ENCODE results near the gene POFUT2.

Gene POFUT2

DNA sequence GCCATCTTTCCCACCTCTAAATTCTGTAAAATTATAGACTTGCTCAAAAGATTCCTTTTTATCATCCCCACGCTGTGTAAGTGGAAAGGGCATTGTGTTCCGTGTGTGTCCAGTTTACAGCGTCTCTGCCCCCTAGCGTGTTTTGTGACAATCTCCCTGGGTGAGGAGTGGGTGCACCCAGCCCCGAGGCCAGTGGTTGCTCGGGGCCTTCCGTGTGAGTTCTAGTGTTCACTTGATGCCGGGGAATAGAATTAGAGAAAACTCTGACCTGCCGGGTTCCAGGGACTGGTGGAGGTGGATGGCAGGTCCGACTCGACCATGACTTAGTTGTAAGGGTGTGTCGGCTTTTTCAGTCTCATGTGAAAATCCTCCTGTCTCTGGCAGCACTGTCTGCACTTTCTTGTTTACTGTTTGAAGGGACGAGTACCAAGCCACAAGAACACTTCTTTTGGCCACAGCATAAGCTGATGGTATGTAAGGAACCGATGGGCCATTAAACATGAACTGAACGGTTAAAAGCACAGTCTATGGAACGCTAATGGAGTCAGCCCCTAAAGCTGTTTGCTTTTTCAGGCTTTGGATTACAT lies 61.9 kb downstream of the POFUT2 start:
- TF ChIP-seq GATA2 (IDR thresholded peaks at IDR 0.05; ENCODE audit: low read depth, low read length) (no peak), GATA3 (IDR thresholded peaks at IDR 0.05; ENCODE audit: low read depth, low read length) (no peak)

DNA sequence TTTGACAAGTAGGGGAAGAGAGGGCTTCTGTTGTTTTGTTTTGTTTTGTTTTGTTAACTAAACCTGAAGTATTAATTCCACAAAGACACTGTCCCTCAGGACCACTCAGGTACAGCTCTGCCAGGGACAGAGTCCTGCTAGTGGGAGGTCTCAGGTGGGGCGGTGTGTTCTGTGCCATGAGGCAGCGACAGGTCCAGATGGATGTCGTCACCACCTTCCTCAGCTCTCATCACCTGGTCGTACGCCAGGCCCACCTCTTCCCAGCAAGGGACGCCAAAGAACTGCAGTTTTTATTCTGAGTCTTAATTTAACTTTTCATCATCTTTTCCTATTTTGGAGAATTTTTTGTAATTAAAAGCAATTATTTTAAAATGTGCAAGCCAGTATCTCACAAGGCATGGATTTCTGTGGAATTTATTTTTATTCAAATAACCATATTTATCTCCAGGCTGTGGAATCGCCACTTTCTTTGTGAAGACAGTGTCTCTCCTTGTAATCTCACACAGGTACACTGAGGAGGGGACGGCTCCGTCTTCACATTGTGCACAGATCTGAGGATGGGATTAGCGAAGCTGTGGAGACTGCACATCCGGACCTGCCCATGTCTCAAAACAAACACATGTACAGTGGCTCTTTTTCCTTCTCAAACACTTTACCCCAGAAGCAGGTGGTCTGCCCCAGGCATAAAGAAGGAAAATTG lies 62.5 kb downstream of the POFUT2 start:
- TF ChIP-seq GATA2 (IDR thresholded peaks at IDR 0.05; ENCODE audit: low read depth, low read length) = no peak
- no peak for TF ChIP-seq GATA3 (IDR thresholded peaks at IDR 0.05; ENCODE audit: low read depth, low read length)

GRCh38 chr21:45224189-45224938 lies 63.3 kb downstream of the POFUT2 start:
- TF ChIP-seq GATA3 (IDR thresholded peaks at IDR 0.05; ENCODE audit: low read depth, low read length) = no peak
- no peak for TF ChIP-seq GATA2 (IDR thresholded peaks at IDR 0.05; ENCODE audit: low read depth, low read length)

GRCh38 chr21:45223236-45224185 lies 64.2 kb downstream of the POFUT2 start:
- TF ChIP-seq GATA2 (IDR thresholded peaks at IDR 0.05; ENCODE audit: low read depth, low read length) (no peak), GATA3 (IDR thresholded peaks at IDR 0.05; ENCODE audit: low read depth, low read length) (no peak)

DNA sequence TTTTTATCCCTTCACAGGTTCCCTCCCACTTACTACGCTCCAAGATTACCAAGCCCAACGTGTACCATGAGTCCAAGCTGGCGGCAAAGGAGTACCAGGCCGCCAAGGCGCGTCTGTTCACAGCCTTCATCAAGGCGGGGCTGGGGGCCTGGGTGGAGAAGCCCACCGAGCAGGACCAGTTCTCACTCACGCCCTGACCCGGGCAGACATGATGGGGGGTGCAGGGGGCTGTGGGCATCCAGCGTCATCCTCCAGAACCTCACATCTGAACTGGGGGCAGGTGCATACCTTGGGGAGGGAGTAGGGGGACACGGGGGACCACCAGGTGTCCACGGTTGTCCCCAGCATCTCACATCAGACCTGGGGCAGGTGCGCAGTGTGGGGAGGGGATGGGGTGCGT lies 65.7 kb downstream of the POFUT2 start:
- TF ChIP-seq GATA3 (IDR thresholded peaks at IDR 0.05; ENCODE audit: low read depth, low read length) (no peak), GATA2 (IDR thresholded peaks at IDR 0.05; ENCODE audit: low read depth, low read length) (no peak)

GRCh38 chr21:45220714-45221490 lies 66.8 kb downstream of the POFUT2 start:
- TF ChIP-seq GATA2 (IDR thresholded peaks at IDR 0.05; ENCODE audit: low read depth, low read length) = no peak
- TF ChIP-seq GATA3 (IDR thresholded peaks at IDR 0.05; ENCODE audit: low read depth, low read length) = no peak

GRCh38 chr21:45220071-45220481 lies 67.6 kb downstream of the POFUT2 start:
- no peak for TF ChIP-seq GATA3 (IDR thresholded peaks at IDR 0.05; ENCODE audit: low read depth, low read length)
- no peak for TF ChIP-seq GATA2 (IDR thresholded peaks at IDR 0.05; ENCODE audit: low read depth, low read length)

DNA sequence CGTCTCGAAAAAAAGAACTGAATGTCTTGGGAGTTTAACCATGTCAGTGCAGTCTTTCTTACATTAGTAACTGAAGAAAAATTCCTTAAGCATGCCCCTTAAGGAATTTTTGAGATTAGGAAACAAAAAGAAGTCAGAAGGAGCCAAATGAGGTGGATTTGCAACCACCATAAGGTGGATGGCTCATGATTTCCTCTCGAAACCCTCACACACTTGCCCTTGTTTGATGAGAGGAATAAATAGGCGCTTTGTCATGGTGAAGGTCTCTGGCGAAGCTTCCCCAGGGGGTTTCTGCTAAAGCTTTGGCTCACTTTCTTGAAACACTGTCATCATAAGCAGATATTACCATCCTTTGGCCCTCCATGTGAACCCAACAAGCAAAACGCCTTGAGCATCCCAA lies 68.2 kb downstream of the POFUT2 start:
- TF ChIP-seq GATA2 (IDR thresholded peaks at IDR 0.05; ENCODE audit: low read depth, low read length) (no peak), GATA3 (IDR thresholded peaks at IDR 0.05; ENCODE audit: low read depth, low read length) (no peak)

DNA sequence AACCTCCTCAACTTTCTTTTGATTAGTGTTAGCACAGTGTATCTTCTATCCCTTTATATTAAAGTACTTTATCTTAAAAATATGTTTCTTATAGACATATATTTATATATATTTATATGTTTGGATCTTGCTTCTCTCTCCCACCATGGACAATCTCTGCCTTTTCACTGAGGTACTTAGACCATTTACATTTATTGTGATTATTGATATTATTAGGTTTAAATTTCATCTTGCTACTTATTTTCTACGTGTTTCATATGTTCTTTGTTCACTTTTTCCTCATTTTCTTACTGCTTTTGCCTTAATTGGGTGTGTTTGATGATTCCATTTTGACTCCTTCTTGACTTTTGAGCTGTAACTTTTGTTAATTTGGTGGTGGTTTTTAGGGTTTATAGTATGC lies 70.7 kb downstream of the POFUT2 start:
- no peak for TF ChIP-seq GATA3 (IDR thresholded peaks at IDR 0.05; ENCODE audit: low read depth, low read length)
- no peak for TF ChIP-seq GATA2 (IDR thresholded peaks at IDR 0.05; ENCODE audit: low read depth, low read length)

GRCh38 chr21:45215213-45215612 lies 72.5 kb downstream of the POFUT2 start:
- TF ChIP-seq GATA3 (IDR thresholded peaks at IDR 0.05; ENCODE audit: low read depth, low read length) (no peak), GATA2 (IDR thresholded peaks at IDR 0.05; ENCODE audit: low read depth, low read length) (no peak)
